Stimulated activated CD8-positive, alpha-beta memory T cell treated with anti-CD3 and anti-CD28 coated beads, Interleukin-4, amount 100 ng/mL, for 48 hours (primary cell): ENCODE measurements around the gene RHBDL3.
A peak's percentile ranks its signal among the peaks of the same experiment; 100 is the strongest.

ENCODE experiments used
- DNase-seq: peaks from one replicate; pipeline ENCODE4 v3.0.0-alpha.2; 2020

Gene RHBDL3

GRCh38 chr17:32266389-32267301 is 1.0 kb downstream of the RHBDL3 start:
- peak; percentile 47 for DNase-seq

- peak; percentile 41 for DNase-seq
These were observed 2.1 kb downstream of the RHBDL3 start for GRCh38 chr17:32267690-32268205.

- DNase-seq = no peak
These were observed 3.2 kb downstream of the RHBDL3 start for GRCh38 chr17:32268734-32269288.

GRCh38 chr17:32269377-32269776 is 3.7 kb downstream of the RHBDL3 start:
- no peak for DNase-seq

GRCh38 chr17:32271844-32272243 is 6.2 kb downstream of the RHBDL3 start:
- DNase-seq = no peak

- DNase-seq = no peak
These were observed 8.5 kb downstream of the RHBDL3 start for GRCh38 chr17:32274101-32274500.

GRCh38 chr17:32274643-32275042 is 9.0 kb downstream of the RHBDL3 start:
- DNase-seq = no peak

- DNase-seq = peak; percentile 36
These were observed 9.7 kb downstream of the RHBDL3 start for GRCh38 chr17:32275060-32276042.

GRCh38 chr17:32276171-32276601 is 10.6 kb downstream of the RHBDL3 start:
- DNase-seq = no peak

GRCh38 chr17:32277284-32277683 is 11.7 kb downstream of the RHBDL3 start:
- DNase-seq = no peak

GRCh38 chr17:32278815-32279214 is 13.2 kb downstream of the RHBDL3 start:
- DNase-seq = no peak

GRCh38 chr17:32279891-32280716 is 14.5 kb downstream of the RHBDL3 start:
- no peak for DNase-seq

GRCh38 chr17:32281011-32281451 is 15.4 kb downstream of the RHBDL3 start:
- no peak for DNase-seq

GRCh38 chr17:32283745-32284201 is 18.1 kb downstream of the RHBDL3 start:
- DNase-seq = no peak

GRCh38 chr17:32285306-32285705 is 19.7 kb downstream of the RHBDL3 start:
- DNase-seq = no peak

- no peak for DNase-seq
These were observed 20.3 kb downstream of the RHBDL3 start for GRCh38 chr17:32285746-32286517.

GRCh38 chr17:32286518-32286900 is 20.9 kb downstream of the RHBDL3 start:
- DNase-seq = no peak

- DNase-seq = no peak
These were observed 22.3 kb downstream of the RHBDL3 start for GRCh38 chr17:32287804-32288511.

GRCh38 chr17:32288615-32289014 is 23.0 kb downstream of the RHBDL3 start:
- DNase-seq = no peak

- DNase-seq = no peak
These were observed 23.9 kb downstream of the RHBDL3 start for GRCh38 chr17:32289471-32290070.
